Skeletal muscle cell (primary cell): ENCODE data around the gene COPS4.
A peak's percentile ranks its signal among the peaks of the same experiment; 100 is the strongest.
"Not testable (repeated sequence)": the region's sequence is repeated elsewhere in the genome, so short reads cannot be mapped to it uniquely, and the experiment has no call there.

Experiments
- DNase-seq: peaks from one replicate; pipeline ENCODE4 v3.0.0-alpha.2; 2010; ENCODE audit warnings: low read depth
- H3K4me3 ChIP-seq: 2 replicates; pipeline ENCODE4 v1.5.1; 2011; ENCODE audit warnings: low read depth, mild to moderate bottlenecking, control low read depth, low read length, moderate library complexity

The COPS4 gene

DNA sequence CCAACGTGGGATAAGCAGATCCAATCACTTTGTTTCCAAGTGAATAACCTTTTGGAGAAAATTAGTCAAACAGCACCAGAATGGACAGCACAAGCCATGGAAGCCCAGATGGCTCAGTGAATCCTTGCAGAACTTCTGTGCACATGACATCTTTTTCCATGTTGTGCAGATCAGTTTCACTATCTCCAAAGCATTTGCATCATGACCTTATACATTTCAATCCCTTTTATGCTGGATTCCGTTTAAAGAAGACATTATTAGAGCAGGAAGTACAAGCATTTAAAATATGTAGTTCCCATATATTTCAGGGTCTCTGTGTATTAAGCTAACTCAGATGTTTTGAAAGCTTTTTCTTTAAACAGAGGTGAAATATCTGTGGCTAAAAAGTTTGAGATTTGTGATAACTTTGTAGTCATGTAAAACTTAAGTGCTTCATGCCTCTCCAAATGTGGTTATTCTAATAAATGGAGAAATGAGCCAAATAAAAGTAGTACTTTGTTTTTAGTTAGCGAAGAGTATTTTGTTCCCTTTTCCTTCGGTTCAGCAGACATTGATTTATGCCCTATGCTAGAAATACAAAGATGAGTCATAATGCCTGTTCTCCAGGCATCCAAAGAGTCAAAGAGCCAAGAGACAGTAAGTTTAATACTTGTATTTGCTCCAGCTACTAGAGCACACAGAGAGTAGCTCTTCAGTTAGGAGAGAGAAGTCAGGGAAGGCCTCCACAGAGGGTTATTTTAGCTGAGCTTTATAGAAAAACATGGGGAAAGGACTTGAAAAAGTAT lies 40.5 kb downstream of the COPS4 start:
- H3K4me3 ChIP-seq, result no peak overlapping the region
- peak; percentile 42 for DNase-seq

GRCh38 chr4:83080561-83080960 lies 45.6 kb downstream of the COPS4 start:
- no peak for DNase-seq
- no peak overlapping the region for H3K4me3 ChIP-seq

GRCh38 chr4:83082777-83083176 lies 47.8 kb downstream of the COPS4 start:
- no peak for DNase-seq
- no peak overlapping the region for H3K4me3 ChIP-seq

DNA sequence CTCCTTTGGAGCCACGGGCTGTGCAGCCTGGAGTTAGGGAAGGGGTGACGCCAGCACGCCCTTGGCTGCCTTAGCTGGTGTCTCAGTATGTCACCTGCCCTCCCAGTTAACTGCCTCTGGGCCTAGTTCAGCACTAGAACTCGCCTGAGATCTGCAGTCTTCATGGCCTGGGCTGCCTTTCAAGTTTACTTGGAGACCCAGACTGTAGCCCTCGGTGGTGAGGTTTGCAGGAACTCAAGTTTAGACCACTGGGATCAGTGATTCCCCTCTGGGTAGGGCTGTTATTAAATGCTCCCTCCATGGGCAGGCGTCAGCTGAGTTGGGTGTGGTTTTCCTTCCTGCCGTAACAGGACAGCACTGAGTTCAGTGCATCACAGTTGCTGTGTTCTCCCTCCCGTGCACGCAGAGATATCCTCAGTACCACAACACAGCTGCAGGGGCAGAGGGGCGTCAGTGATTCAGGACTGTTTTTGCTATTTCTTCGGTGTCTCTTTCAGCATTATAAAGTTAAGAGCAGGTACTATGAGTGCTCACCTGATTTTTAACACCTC lies 49.0 kb downstream of the COPS4 start:
- no peak for DNase-seq
- no peak overlapping the region for H3K4me3 ChIP-seq

DNA sequence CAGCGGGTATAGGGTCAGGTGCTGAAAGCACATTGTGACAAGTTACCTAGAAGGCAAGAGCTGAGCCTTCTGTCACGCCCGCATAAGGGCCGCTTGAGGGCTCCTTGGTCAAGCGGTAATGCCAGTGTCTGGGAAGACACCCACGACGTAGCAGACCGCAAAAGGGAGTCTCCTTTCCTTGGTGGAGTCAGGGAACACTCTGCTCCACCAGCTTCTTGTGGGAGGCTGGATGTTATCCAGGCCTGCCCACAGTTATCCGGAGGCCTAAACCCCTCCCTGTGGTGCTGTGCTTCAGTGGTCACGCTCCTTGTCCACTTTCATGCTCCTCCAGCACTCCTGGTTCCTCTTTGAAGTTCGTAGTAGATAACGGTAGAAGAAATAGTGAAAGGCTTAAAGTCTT lies 50.0 kb downstream of the COPS4 start:
- not testable (repeated sequence) for DNase-seq, H3K4me3 ChIP-seq

GRCh38 chr4:83089410-83090157 lies 54.6 kb downstream of the COPS4 start:
- DNase-seq, result no peak
- H3K4me3 ChIP-seq, result no peak overlapping the region

GRCh38 chr4:83093060-83093640 lies 58.2 kb downstream of the COPS4 start:
- H3K4me3 ChIP-seq, result no peak overlapping the region
- DNase-seq, result no peak

- DNase-seq, result no peak
- H3K4me3 ChIP-seq, result no peak overlapping the region
Measured at GRCh38 chr4:83096397-83096796, 61.4 kb downstream of the COPS4 start.

- H3K4me3 ChIP-seq, result no peak overlapping the region
Measured at GRCh38 chr4:83104991-83105390, 70.0 kb downstream of the COPS4 start.

GRCh38 chr4:83107631-83108030 lies 72.6 kb downstream of the COPS4 start:
- H3K4me3 ChIP-seq, result no peak overlapping the region
- no peak for DNase-seq

More at GRCh38 chr4:83104991-83105390, 70.0 kb downstream of the COPS4 start:
- DNase-seq, result no peak

DNA sequence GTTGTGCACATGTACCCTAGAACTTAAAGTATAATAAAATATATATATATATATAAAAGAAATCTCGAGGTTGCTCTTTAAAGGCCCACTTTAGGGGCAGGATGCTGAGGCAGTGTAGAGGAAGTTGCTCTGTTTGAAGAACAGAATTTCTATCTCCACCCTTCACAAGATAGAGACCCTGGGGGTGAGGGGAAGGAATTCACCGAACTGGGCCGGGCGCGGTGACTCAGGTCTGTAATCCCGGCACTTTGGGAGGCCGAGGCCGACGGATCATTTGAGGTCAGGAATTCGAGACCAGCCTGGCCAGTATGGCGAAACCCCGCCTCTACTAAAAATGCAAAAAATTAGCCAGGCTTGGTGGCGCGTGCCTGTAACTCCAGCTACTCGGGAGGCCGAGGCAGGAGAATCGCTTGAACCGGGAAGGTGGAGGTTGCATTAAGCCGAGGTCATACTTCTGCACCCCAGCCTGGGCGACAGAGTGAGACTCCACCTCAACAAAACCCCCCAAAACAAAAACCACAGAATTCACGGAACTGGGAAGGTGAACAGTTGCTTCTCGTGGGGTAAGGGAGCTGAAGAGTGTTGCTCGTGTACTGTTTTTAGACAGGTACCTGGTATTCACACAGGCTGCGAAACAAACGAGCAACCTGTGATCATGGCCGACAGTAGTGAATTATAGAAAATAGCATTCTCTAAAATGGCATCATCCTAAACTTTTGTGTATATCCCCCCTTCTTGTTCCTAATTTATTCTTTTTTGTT lies 73.3 kb downstream of the COPS4 start:
- no peak overlapping the region for H3K4me3 ChIP-seq
- DNase-seq, result no peak

GRCh38 chr4:83109480-83110222 lies 74.7 kb downstream of the COPS4 start:
- peak overlapping the region; percentile 60 for H3K4me3 ChIP-seq
- no peak for DNase-seq

GRCh38 chr4:83110223-83110945 lies 75.4 kb downstream of the COPS4 start:
- no peak for DNase-seq
- H3K4me3 ChIP-seq, result peak overlapping the region; percentile 60

DNA sequence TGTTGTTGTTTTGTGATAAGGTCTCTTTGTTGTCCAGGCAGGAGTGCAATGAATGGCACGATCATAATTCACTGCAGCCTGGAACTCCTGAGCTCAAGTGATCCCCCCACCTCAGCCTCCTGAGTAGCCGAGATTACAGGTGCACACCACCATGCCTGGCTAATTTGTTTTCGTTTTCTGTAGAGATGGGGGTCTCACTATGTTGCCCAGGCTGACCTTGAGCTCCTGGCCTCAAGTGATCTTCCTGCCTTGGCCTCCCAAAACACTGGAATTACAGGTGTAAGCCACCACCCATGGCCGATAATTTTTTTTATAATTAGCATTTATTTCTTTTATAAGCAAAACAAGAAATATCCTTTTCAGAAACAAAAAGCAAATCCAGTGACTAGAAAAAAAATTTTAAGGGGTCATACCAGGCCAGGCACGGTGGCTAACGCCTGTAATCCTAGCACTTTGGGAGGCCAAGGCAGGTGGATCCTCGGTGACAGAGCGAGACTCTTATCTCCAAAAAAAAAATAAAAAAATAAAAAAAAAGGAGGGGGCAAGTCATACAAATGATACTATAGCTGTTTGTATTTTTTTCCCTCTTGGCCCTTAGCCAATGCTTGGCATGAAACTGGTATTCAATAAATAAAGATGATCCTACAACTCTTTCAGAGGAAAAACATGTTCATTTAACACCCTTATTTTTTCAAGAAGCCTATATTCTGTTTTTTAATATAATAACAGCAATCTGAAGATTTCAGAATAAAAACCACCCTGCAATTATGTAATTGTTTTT lies 76.2 kb downstream of the COPS4 start:
- no peak for DNase-seq

GRCh38 chr4:83111751-83112141 lies 76.8 kb downstream of the COPS4 start:
- not testable (repeated sequence) for H3K4me3 ChIP-seq, DNase-seq

More for the DNA sequence above, 76.2 kb downstream of the COPS4 start:
- H3K4me3 ChIP-seq, result no peak overlapping the region

GRCh38 chr4:83112231-83112630 lies 77.2 kb downstream of the COPS4 start:
- H3K4me3 ChIP-seq, result no peak overlapping the region
- no peak for DNase-seq

GRCh38 chr4:83112678-83113428 lies 77.9 kb downstream of the COPS4 start:
- DNase-seq, result no peak
- no peak overlapping the region for H3K4me3 ChIP-seq
